Activated B cell treated with CpG ODN at 0.5 μM for 24 hours (primary cell): ENCODE results near the gene CCDC50. TPM values are rescaled to one million over a fixed set of nuclear protein-coding genes. Genes with fewer than 3 reads are reported as not detected.

ENCODE experiments used
- ATAC-seq: fragments of 200-7000 bp; cut with Tn5 transposase; one replicate; pipeline ENCODE4 v1.10.0; 2021; ENCODE audit warnings: low read depth, mild to moderate bottlenecking, moderate library complexity
- CTCF ChIA-PET: fragments of 350-600 bp; sonication (Branson Sonifier 250); formaldehyde crosslinking; loops from one replicate; lab custom pipeline; 2021; ENCODE audit warnings: antibody characterized with exemption; lab: Charles Lee
- POLR2A ChIA-PET: fragments of 350-600 bp; sonication (Branson Sonifier 250); formaldehyde crosslinking; loops from one replicate; lab custom pipeline; 2021; ENCODE audit warnings: antibody characterized with exemption; lab: Charles Lee
- DNase-seq: peaks from one replicate; pipeline ENCODE4 v3.0.0; 2022
- H3K27ac Mint-ChIP-seq: one replicate; pipeline ENCODE4 v1.8.0; 2020; ENCODE audit warnings: mixed read lengths
- H3K27me3 Mint-ChIP-seq: one replicate; pipeline ENCODE4 v1.8.0; 2021; ENCODE audit warnings: mixed read lengths
- H3K36me3 Mint-ChIP-seq: one replicate; pipeline ENCODE4 v1.8.0; 2021; ENCODE audit warnings: low read depth, mixed read lengths
- H3K4me1 Mint-ChIP-seq: one replicate; pipeline ENCODE4 v1.8.0; 2021; ENCODE audit warnings: mixed read lengths
- H3K4me3 Mint-ChIP-seq: one replicate; pipeline ENCODE4 v1.8.0; 2020; ENCODE audit warnings: mild to moderate bottlenecking, mixed read lengths
- H3K9me3 Mint-ChIP-seq: one replicate; pipeline ENCODE4 v1.8.0; 2020; ENCODE audit warnings: mixed read lengths
- intact Hi-C: fragments of 100-400 bp; cut with micrococcal nuclease; formaldehyde crosslinking; loops from one replicate; pipeline ENCODE4 v1.15.1; 2024
- total RNA-seq: library from RNA; stranded (reverse); gene quantifications from 2 replicates; pipeline ENCODE4 v1.2.3, GENCODE V29; 2022
- TF ChIP-seq, protein P1 (sequence below): fragments of 200-600 bp; IDR thresholded peaks from one replicate; pipeline ENCODE4 v1.8.0; 2022; ENCODE audit warnings: antibody characterized with exemption, mild to moderate bottlenecking

Gene CCDC50
- total RNA-seq, 1 donor from 2014 or later: 153 TPM

DNA sequence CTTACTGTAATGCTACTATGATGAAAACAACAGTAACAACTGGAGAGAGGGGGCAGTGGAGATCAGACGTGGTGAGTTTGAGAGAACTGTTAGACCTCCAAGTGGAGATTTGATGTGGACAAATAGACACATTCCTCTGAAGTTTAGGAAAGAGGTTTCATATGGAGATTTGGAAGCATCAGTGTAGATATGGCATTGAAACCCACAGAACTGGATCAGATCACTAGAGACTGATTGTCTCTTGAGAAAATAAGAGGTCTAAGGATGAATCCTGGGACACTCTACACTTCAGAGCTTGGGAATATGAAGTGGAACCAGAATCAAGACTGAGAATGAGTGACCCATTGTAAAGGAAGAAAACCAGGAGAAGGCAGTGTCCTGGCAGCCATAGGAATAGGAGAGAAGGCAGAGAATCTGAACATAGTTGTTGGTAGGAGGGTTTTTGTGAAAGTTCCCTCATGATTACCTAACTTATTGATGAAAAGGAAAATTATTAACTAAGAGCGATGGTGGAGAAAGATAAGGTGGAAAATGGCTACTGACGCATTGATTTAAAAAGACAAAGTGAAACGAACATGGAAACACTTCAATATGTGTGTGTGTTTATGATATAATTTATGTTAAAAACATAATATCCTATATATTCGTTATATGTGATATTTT lies 102.1 kb downstream of the CCDC50 start:
- no peak overlapping the region for H3K4me3 Mint-ChIP-seq
- H3K9me3 Mint-ChIP-seq: peaks cover 3% of the 10 kb centered on the region
- no peak overlapping the region for H3K27ac Mint-ChIP-seq
- no peak for DNase-seq
- H3K36me3 Mint-ChIP-seq: no peaks in the 10 kb centered on the region
- POLR2A ChIA-PET: no interaction called here
- CTCF ChIA-PET: no interaction called here
- TF ChIP-seq, protein P1, sequence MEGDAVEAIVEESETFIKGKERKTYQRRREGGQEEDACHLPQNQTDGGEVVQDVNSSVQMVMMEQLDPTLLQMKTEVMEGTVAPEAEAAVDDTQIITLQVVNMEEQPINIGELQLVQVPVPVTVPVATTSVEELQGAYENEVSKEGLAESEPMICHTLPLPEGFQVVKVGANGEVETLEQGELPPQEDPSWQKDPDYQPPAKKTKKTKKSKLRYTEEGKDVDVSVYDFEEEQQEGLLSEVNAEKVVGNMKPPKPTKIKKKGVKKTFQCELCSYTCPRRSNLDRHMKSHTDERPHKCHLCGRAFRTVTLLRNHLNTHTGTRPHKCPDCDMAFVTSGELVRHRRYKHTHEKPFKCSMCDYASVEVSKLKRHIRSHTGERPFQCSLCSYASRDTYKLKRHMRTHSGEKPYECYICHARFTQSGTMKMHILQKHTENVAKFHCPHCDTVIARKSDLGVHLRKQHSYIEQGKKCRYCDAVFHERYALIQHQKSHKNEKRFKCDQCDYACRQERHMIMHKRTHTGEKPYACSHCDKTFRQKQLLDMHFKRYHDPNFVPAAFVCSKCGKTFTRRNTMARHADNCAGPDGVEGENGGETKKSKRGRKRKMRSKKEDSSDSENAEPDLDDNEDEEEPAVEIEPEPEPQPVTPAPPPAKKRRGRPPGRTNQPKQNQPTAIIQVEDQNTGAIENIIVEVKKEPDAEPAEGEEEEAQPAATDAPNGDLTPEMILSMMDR: no peak
- peaks cover 6% of the 10 kb centered on the region for H3K4me1 Mint-ChIP-seq
- intact Hi-C loops: no loop called here
- no peak for ATAC-seq
- peaks cover 8% of the 10 kb centered on the region for H3K27me3 Mint-ChIP-seq

DNA sequence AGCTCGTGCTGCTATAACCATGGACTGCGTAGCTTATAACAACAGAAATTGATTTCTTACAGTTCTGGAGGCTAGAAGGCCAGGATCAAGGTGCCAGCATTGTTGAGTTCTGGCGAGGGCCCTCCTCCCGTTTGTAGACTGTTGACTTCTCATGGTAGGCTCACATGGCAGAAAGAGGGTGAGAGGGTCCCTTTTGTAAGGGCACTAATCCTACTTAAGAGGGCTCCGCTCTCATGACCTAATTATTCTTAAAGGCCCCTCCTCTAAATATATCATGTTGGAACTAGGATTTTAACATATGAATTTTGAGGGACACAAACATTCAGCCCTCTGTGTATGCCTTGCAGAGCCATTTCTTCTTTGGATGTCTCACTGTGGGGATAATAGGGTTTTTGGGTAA lies 103.0 kb downstream of the CCDC50 start:
- Mint-ChIP-seq H3K27ac (no peak overlapping the region), H3K36me3 (no peaks in the 10 kb centered on the region), H3K9me3 (peaks cover 3% of the 10 kb centered on the region), H3K4me3 (no peak overlapping the region), H3K4me1 (peaks cover 6% of the 10 kb centered on the region), H3K27me3 (peaks cover 8% of the 10 kb centered on the region)
- TF ChIP-seq, protein P1: no peak
- ChIA-PET CTCF (no interaction called here), POLR2A (no interaction called here)
- intact Hi-C loops: no loop called here
- DNase-seq (no peak), ATAC-seq (no peak)

DNA sequence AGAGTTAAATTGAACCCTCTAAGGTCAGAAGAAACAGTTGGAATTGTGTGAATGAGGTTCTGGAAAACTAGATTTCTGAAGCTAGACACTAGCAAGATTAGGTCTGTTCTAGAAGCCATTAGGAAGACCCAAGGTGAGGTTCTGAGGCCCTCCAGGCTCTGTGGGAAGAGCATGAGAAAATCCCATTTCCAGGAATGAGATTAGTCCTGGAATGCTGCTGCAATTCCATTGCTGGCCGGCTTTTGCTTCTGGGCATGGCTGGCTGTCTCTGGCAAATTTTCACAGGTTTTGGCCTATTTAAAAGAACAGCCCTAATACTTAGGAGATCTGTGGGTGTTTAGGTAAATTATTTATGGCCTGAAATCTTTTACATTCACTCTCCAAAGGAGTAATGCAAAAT lies 104.8 kb downstream of the CCDC50 start:
- ATAC-seq: no peak
- TF ChIP-seq, protein P1: no peak
- POLR2A ChIA-PET: no interaction called here
- H3K27me3 Mint-ChIP-seq: peaks cover 8% of the 10 kb centered on the region
- H3K4me1 Mint-ChIP-seq: peaks cover 6% of the 10 kb centered on the region
- H3K4me3 Mint-ChIP-seq: no peak overlapping the region
- no peaks in the 10 kb centered on the region for H3K36me3 Mint-ChIP-seq
- H3K27ac Mint-ChIP-seq: no peak overlapping the region
- intact Hi-C loops: no loop called here
- DNase-seq: no peak
- peaks cover 3% of the 10 kb centered on the region for H3K9me3 Mint-ChIP-seq
- CTCF ChIA-PET: no interaction called here

DNA sequence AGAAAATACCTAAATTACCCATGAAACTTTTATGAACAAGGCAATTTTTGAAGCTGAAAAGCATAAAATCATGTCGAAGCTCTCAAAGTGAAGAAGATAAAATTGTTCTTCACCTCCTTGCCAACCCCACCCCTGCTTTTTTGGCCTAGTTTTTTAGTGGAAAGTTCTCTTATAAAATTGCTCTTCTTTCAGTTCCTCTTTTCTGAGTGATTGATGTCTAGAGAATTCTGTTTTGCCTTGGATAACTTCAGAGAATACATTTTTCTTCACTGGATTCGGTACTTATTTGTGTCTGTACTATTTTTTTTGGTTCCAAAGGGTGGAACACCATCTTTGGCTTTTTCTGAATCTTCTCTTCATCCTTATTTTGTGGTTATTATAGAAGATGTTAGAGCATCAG lies 106.8 kb downstream of the CCDC50 start:
- POLR2A ChIA-PET: no interaction called here
- no peak overlapping the region for H3K4me3 Mint-ChIP-seq
- intact Hi-C loops: no loop called here
- DNase-seq (no peak), ATAC-seq (no peak)
- CTCF ChIA-PET: no interaction called here
- H3K27me3 Mint-ChIP-seq: peaks cover 6% of the 10 kb centered on the region
- peaks cover 12% of the 10 kb centered on the region for H3K9me3 Mint-ChIP-seq
- no peaks in the 10 kb centered on the region for H3K36me3 Mint-ChIP-seq
- peaks cover 6% of the 10 kb centered on the region for H3K4me1 Mint-ChIP-seq
- no peak overlapping the region for H3K27ac Mint-ChIP-seq
- TF ChIP-seq, protein P1: no peak

DNA sequence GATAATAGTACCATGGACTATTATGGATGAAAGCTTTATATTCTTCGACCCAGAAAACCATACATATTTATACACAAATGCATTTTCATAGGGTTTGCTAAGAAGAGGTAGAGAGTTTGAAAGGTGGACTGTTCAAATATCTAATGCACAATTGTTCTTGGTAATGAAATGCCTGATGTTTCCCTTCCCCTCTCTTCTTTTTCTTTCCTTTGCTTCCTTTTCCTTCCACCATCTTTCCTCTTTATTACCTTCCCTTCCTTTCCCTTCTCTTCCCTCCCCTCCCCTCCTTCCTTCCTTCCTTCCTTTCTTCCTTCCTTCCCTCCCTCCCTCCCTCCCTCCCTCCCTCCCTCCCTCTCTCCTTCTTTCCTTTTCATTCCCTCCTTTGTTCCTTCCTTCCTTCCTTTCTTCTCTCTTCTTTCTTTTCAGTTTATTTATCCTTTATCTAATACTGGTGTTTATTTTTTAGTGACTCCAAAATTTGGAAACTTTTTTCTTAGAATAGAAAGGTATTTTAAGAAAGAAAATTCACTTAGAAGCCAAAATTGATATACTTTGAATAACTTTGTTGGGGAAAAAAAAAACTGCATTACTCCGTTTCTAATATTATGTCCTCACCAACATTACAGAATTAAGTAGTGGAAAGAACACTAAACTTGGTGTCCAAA lies 109.1 kb downstream of the CCDC50 start:
- intact Hi-C loops: no loop called here
- Mint-ChIP-seq H3K27me3 (peaks cover 4% of the 10 kb centered on the region), H3K9me3 (peaks cover 9% of the 10 kb centered on the region), H3K4me3 (no peak overlapping the region), H3K27ac (no peak overlapping the region), H3K4me1 (peaks cover 6% of the 10 kb centered on the region), H3K36me3 (no peaks in the 10 kb centered on the region)
- POLR2A ChIA-PET: no interaction called here
- TF ChIP-seq, protein P1: no peak
- DNase-seq (no peak), ATAC-seq (no peak)
- CTCF ChIA-PET: no interaction called here
